Fibroblast of upper back skin (primary cell): ENCODE measurements around the gene CDK5RAP2.
"Not testable (repeated sequence)": the region's sequence is repeated elsewhere in the genome, so short reads cannot be mapped to it uniquely, and the experiment has no call there.

Experiments used
- DNase-seq: peaks from one replicate; pipeline ENCODE4 v3.0.0-alpha.2; 2013

The CDK5RAP2 gene

DNA sequence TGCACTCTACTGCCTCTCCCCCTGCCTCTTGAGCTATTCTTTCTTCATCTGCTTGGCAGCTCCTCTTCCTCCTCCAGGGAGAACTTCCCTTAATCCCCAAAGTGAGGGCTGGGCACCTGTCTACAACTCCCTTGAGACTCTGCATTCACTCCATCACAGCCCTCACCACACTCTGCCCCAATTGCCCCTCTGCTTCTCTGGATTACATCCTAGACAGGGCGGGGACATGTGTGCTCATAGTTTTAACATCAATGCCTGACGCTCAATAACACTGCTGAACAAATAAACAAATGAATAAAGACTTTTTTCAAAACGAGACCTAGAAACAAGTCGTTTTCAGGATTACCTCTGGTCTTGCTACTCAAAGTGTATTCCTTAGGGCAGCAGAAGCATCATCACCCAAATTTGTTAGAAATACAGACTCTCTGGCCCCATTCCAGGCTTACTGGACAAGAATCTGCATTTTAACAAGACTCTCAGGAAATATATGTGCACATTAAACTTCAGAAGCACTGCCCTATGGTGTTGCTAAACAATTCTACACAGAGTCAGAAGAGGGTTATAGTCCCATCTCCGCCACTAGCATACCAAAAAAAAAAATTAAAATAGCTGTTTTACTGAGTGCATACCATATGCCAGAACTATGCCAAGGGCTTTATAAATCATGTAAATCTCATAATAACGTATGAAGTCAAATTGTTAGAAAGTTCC, 115.6 kb downstream of the CDK5RAP2 start:
- DNase-seq: no peak

DNA sequence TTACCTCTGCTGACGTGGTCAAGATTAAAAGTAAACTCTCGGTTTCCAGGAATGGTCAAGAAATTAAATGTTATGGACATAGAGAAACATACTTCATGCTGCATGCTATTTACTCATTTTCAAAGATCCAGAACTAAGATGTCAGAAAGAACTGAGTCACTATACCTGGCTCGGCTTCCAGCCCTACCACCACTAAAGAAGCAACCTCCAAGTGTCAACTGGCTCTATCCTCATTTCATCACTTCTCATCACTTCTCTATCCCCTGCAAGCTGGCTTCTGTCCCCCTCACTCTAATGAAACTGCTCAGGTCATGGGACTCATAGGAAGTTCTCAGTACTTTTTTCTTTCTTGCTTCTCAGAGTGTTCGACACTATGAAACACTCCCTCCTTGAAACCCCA, 116.2 kb downstream of the CDK5RAP2 start:
- DNase-seq: no peak

DNA sequence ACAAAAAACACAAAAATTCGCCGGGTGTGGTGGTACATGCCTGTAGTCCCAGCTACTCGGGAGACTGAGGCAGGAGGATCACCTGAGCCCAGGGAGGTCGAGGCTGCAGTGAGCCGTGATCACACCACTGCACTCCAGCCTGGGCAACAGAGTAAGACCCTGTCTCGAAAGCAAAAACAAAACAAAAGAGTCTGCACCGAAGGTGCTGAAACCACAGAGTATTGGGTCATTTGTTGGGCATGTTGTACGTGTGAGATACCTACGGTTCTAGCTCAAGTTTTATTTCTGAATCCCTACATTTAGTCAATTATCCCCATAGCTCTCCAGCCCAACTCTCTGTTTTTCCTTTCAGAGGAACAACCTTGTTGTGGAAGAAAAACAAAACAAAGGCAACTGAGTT, 118.3 kb downstream of the CDK5RAP2 start:
- DNase-seq: not testable (repeated sequence)

DNA sequence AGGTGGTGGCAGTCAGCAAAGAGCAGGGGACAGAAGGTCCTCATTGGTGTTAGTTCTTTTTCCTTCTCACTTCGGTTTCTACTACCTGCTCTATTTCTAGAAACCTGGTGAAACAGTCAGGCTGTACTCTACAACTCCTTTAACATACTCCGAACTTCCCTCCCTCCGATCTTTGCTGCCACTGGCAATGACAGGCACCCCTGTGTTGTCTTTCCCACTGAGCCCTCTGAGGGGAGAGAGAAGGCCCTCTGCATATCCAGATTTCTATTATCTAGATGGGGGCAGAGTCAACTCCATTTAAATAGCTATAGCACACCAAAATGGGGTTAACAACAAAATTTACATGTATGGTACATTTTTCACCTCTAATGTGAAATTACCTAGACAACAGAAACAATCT, 123.7 kb downstream of the CDK5RAP2 start:
- no peak for DNase-seq

DNA sequence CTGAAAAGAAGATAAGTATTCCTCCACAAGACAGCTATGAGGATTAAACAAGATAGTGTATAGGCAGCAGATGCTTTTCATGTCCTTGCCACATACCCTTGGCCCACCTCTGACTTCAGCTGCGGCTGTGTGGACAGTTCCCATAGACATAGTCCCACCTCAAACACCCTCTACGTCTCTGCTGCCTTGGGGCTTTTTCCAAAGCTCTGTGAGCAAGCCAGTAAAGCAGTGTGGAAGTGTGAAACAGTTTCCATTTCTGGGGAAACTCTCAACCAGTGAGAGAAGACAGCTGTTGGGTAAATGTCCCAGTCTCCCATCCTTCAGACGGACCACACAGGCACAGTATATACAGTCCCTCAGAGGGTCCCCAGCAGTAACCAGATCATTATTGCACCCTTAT, 125.5 kb downstream of the CDK5RAP2 start:
- DNase-seq: no peak

DNA sequence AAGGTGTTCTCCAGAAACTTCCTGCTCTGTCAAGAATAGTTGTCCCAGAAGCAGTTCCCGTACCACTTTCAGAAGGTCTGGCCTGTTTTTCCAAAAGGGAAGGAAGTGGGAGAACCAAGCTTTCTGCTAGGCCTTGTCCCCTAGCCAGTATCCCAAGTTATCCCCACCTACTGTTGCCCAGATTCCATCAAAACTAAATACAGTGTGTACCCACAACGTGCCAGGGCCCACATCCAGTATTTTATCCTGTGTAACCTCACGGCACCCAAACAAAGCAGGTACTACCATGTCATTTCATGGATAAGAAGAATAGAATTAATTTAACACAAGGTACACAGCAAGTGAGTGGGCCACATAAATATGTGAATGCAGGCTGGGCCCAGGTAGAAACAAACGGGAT, 126.2 kb downstream of the CDK5RAP2 start:
- no peak for DNase-seq

DNA sequence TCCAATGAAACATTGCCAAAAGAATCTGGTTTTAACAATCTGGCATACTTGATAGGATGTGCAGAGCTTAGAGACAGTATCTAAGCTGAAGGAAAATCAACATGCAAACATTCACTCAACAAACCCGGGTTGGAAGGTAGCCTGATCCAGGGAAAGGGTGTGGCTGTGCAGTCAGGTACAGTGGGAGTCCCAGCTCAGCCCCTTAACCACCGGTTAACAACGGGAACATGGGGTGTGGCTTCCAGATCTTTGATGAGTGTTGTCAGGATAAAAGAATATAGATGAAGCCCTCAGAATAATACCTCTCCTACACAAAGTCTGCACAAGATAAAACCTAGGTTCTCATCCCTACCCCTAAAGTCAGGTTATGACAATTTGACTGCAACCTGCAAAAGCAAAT, 127.3 kb downstream of the CDK5RAP2 start:
- DNase-seq: no peak

DNA sequence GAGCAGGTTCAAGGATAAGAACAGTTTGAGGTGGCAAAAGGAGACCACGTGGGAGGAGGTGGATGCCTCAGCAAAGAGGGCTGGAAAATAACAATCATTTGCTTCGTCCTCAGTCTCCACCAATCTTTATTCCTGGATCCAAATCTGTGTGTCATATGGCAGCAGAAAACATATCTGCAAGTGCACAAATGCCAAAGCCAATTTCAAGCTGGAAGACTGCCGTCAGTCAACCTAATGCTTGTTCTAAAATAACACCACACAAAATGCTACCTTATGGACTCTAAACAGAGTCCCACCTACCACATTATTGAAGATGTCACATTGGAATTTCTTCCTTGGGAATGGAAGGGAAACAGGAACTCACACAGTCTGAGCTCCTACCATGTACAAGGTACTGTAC, 129.1 kb downstream of the CDK5RAP2 start:
- no peak for DNase-seq

DNA sequence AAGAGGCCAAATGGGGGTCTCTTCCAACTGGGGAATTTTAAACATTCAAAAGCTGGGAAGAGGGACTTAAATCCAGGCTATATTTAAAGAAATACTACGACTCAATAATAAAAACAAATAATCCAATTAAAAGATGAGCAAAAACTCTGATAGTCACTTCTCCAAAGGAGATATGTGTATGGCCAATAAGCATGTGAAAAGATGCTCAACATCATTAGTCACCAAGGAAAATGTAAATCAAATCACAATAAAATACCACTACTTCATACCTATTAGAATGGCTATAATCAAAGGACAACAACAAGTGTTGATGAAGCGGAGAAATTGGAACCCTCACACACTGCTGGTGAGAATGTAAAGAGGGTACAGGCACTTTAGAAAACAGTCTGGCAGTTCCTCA, 130.4 kb downstream of the CDK5RAP2 start:
- no peak for DNase-seq

DNA sequence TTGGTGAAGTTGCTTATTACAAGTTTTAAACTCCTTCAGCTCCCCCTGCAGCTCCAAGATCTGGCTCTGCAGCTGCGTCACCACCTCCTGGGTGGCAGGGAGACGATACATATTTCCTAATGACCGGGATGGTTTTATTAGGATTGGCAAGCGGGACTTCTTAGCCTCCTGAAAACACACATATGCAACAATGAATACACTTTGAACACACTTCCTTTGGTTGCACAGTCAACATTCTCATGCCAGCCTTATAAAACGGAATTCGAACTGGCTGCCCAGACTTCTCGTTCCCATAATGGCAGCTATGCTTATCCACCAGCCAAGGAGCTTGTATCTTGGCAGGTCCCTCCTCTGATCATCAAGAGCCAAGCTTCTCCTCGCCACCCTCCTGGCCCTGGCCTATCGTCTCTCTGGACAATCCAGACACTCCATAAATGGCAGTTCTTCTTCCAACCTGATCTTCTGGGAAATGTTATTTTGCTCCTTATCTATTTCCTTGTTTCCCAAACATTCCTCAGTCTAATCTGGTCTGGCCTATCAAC, 131.9 kb downstream of the CDK5RAP2 start:
- no peak for DNase-seq

DNA sequence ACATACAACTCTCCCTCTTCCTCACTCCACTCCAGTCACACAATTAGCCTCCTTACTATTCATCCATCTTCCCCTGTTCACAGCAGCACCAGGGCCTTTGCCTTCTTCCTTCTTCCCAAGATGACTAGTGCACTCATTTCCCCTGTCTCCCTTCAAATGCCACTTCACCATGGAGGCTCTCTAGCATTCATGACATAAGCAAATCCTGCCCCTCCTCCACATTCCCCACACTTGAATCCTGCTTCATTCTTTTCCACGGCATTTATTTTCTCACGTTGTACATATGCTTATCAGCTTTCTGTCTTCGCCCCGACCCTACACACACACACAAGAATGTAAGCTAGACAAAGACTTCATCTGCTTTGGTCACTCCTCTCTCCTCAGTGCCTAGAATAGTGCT, 133.3 kb downstream of the CDK5RAP2 start:
- DNase-seq: peak; percentile 16

DNA sequence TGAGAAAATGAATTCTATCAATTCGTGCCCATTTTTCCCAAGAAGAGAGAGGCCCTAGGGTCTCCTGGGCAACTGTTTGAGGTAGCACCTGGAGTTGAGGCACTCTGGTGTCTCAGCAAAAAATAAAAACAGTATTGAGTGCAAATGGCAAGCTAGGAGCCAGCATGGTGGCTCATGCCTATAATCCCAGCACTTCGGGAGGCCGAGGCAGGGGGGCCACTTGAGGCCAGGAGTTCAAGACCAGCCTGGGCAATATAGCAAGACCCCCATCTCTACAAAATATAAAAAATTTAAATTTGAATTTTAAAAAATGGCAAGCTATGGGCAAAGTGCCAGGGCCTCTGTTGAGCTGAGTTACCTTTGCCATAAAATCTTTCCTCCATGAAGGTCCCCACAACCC, 136.0 kb downstream of the CDK5RAP2 start:
- DNase-seq: no peak

DNA sequence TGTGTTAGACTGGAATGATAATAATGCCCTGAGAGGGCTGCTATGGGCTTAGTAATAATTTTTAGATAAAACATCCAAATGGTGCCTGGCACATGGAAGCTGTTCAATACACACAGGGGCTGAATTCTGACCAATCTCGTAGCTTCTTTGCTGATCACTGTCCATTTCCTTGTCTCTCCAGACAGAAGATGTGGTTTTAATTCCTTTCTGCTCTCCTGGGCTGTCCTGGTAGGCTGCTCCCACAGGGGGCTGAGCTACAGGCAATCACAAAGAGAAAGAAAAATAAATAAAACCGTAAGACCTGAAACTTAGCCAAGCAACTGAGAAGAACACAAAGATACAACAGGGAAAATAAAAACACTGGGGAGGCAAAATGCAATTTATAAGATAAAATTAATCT, 136.5 kb downstream of the CDK5RAP2 start:
- peak; percentile 87 for DNase-seq

DNA sequence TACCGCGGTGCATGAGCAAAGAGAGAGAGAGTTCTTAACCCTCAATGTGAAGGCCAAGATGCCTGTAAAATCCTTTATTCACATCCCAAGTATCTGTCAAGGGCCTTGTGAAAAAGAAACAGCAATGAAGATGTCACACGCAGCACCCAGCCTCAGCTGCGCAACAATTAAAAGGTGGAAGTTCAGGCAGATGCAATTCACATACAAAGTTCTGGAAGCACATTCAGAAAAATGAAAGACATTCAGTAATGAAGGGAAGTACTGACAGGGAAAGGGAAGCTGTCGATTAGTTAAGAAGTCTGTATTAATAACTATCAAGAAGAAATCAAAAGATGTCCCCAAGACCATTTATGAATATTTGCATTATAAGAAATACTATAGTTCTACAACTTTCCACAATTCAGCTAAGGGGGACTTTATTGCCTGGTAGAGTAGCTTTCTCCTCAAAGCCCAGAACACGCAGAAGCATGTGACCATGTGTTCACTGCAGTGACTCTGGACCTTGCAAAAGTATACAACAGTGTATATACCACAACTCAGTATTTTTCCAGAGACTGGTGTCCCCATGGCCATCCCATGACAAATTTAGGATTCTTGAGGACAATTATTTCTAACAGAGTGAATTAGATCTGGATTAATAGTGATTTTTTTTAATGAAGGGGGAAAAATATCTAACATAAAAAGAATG, 137.5 kb downstream of the CDK5RAP2 start:
- no peak for DNase-seq

DNA sequence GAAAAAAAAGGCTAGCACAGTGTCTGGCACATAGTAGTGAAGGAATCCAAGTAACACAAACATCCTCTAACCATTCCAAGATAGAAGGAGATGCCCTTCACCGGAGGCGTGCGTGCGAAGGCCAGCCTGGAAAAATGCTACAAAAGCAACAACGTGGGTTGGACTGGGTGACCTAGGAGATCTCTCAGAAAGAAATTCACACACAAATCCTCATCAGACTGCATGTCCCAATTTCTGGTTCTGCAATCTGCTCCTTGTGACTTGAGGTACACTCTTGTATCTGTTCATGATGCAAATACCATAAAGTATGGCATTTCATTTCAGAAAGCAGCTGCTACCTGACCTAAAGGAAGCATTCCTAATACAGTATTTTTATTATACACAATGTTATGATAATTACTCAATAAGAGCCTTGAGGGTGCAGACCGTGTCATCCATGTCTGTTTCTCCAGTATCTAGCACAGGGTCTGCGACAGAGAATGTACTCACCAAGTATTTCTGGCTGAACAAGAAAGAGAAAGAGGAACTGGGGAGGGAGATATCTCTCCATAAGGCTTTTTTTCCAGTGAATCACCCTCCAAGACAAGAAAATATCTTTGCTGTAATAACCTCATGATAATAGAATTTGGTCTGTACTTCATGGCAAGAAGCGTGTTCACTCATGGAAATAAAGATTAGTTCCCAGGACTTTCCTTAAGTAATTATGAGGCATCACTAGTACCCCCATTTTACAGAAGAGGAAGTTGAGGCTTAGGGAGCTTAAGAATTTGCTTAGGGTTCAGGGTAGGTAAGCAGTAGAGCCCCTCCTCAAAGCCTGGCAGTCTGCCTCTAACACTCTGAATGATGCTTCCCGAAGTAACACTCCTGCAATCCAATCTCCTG, 138.3 kb downstream of the CDK5RAP2 start:
- peak; percentile 92 for DNase-seq

DNA sequence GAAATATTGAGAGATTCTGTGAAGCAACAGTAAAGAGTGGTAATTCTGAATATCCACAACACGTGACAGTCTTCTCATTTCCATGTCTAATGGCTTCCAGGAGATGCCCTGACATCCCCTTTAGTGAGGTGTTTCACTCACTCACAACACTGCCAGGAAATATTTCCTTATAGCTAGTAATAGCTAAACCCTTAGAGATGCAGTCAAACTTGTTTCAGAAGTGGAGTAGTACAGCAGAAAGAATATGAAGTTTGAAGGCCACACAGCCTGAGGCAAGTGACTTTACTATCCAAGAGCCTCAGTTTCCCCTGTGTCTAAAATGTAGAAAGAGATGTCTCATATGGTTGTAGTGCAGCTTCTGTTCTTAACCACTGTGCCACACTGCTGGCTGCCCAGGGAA, 139.2 kb downstream of the CDK5RAP2 start:
- DNase-seq: no peak

DNA sequence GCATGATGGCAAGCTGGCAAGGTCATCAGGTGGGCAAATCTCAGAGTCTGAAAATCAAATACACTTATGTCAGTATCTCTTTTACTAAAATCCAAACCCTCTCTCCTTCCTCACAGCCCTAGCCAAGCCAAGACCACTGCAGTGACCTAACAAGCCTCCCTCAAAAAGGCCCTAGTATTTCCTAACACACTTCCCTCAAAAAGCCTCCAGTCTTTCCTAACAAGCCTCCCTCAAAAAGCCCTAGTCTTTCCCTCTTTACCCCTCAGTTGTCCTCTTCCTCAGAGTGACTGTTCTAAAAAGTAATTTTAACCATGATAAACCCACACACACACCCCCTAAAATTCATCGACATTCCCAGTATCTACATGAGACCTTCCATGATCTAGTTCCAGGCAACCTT, 140.0 kb downstream of the CDK5RAP2 start:
- no peak for DNase-seq

DNA sequence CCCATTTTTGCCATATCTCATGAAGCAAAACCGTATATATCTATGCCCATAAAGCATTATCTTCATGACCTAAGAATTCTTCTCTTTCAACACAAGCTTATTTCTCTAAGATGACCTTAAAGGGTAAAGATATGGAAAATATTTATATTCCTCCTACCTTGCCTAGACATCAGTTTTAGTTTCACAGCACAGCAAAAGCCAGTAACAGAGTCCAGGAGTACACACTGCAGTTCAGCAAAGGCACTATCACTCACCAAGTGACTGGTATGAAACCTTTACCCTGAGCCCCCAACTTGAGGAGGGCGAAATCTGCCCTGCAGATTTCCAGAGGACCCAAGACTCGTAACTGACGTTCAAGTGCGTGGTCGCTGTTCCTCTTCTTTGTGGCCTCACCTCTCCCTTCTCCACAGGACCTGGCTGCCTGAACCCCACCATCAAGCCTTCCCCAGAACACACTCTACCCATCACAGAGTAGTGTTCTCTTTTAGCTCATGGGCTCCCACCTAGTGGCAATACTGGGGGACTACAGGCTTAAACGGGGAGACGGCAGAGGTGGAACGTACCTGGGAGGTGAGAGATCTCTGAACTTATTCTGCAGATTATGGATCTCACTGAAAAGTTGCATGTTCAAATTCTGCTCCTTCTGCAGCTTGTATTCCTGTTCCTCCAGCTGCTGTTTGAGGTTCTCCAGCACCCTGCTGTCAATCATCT, 141.0 kb downstream of the CDK5RAP2 start:
- DNase-seq: peak; percentile 30

DNA sequence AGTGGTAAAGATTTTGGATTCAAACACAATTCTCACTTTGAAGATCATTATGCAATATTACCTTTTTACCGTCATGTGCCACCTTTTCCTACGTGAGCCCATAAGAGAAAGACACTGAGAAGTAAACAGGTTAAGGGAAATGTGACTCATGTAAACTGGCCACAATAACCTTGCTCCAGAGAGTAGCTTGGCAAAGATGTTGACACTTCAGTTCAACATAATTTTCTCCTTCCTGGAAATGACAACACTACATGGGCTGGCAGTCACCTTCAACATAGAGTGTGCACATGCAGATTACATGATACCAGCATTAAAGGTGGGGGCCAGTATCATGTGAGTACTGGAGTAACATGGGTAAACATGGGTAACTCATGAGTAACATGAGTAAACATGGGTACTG, 141.9 kb downstream of the CDK5RAP2 start:
- DNase-seq: no peak

DNA sequence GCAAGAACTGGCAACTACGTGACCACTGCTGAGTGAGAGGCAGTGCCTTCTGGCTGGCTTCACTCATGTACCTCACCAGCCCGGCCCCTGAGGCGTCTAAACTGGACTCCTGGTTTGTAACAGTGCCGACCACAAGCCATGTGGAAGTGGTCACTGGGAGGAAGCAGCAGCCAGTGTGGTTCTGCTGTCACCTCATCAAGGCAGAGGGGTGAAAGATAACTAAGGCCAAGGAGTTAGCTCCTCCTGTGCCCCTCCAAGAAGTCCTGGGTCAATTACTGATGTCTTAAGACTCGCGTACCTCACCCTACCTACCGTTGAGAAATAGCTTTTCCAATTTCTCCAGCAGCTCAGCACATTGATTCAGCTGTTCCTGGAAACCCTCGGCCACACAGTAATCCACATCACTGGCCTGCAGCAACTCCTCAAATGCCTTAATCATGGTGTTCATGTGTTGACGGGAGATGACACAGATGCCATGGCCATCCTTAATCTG, 142.9 kb downstream of the CDK5RAP2 start:
- DNase-seq: no peak

DNA sequence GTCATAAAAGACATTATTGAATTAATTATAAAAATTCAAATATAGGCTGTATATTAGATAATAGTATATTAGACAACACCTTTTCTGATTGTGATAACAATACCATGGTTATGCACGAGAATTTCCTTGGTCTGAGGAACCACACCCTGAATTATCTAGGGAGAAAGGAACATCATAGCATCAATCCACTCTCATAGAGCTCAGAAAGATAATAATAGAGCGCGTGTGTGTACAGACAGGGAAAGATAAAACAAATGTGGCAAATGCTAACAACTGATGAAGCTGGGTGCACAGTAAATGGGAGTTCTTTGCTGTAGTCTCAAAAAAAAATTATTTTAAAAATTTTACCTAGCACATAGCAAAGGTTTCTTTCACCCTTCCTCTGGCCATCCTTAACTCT, 143.5 kb downstream of the CDK5RAP2 start:
- DNase-seq: no peak

DNA sequence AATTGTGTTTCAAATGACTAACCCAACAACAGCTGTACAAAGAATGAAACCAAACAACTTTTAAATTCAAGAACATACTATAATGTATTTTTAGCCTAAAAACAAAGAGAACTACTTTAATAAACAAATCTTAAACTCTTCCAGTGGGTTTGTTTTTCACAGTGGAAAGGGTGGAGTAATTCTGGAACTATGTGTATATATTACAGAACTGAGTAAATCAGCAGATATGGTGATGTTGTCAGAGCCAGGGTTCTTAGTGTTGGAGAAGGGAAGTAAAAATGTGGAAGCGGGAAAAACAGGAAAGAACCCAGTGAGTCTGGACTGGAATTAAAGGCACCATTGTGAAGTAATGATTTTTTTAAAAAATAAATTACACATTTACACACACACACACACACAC, 144.9 kb downstream of the CDK5RAP2 start:
- peak; percentile 18 for DNase-seq

DNA sequence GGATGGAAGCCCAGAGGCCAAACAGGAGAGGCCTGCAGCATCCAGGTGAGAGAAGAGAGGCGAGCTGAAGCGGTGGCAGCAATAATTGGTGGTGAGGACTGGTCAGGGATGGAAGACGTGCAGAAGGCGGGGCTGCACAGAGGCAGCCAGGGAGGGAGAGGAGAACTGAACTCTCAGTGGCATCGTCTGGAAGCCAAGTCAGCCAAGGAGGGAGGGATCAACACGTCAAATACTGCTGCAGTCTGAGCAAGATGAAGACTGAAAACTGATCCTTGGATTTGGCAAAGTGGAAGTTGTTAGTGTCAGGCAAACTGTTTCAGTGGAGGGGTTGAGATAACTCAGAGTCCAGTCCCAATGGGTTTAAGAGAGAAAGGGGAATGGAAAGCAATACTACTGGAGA, 145.4 kb downstream of the CDK5RAP2 start:
- DNase-seq: peak; percentile 69
